ENCODE results near the gene TNNC1. TPM values are rescaled to one million over a fixed set of nuclear protein-coding genes. Genes with fewer than 3 reads are reported as not detected.

TNNC1 gene
- total RNA-seq, 2 experiments from 2014 or later: 5.3 to 6.6 TPM

DNA sequence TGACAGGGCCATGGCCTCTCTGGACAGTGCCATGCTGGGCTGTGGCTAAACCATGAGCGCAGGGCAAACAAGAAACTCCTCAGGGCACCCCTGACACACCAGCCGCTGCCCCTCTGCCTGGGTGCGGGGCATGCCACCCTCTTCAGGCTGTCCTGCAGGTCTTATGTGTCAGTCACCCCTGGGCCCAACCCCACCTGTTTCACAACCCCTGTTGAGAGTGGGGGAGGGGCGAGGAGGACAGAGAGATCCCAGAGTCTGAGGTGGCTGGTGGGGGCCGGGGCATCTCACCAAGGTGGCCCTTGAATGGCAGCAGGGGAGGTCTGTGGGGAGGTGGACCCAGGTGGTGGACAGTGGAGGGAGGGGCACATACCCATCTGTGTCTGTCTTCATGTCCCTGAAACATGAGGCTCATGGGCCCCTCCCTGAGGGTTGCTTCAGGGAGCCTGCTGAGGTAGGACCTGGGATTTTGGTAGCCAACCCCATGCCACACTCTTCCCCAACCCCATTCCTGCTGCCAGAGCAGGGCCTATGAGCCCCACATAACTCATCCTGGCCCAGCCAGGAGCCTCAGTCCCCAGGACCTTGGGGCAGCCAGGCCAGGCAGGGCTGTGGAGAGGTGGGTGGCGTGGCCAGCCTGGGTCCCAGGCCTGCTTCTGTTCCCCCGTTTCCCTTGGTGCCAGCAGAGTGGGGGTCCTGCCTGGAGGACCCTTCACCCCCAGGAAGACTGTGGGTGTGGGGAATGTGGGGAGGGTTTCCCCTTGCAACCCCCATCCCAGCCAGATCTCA lies 39.6 kb upstream of the TNNC1 start:
- Histone ChIP-seq H3K9me3 (ENCODE audit: control insufficient read depth in 1 of 2, insufficient read depth in 1 of 2, low read length in 2 of 2) (no peaks in the 10 kb centered on the region), H3K4me1 (ENCODE audit: insufficient read depth, low read length) (peaks cover 14% of the 10 kb centered on the region), H3K27ac (ENCODE audit: low read depth in 1 of 2, low read length in 2 of 2) (no peak overlapping the region), H3K4me3 (ENCODE audit: low read length) (no peak overlapping the region), H3K36me3 (ENCODE audit: insufficient read depth, low read length) (peaks cover 42% of the 10 kb centered on the region), H3K27me3 (ENCODE audit: control insufficient read depth in 1 of 2, insufficient read depth in 2 of 2, low read length in 2 of 2) (no peaks in the 10 kb centered on the region)
- H3K27ac Mint-ChIP-seq: no peak overlapping the region
- H3K36me3 Mint-ChIP-seq (ENCODE audit: low read depth): peaks cover 43% of the 10 kb centered on the region
- no peak overlapping the region for H3K4me3 Mint-ChIP-seq
- intact Hi-C loops (cut with DNase I, micrococcal nuclease): no loop called here
- H3K9me3 Mint-ChIP-seq: no peaks in the 10 kb centered on the region
- DNase-seq (no peak), ATAC-seq (ENCODE audit: poor library complexity) (no peak)
- TF ChIP-seq, protein P1, sequence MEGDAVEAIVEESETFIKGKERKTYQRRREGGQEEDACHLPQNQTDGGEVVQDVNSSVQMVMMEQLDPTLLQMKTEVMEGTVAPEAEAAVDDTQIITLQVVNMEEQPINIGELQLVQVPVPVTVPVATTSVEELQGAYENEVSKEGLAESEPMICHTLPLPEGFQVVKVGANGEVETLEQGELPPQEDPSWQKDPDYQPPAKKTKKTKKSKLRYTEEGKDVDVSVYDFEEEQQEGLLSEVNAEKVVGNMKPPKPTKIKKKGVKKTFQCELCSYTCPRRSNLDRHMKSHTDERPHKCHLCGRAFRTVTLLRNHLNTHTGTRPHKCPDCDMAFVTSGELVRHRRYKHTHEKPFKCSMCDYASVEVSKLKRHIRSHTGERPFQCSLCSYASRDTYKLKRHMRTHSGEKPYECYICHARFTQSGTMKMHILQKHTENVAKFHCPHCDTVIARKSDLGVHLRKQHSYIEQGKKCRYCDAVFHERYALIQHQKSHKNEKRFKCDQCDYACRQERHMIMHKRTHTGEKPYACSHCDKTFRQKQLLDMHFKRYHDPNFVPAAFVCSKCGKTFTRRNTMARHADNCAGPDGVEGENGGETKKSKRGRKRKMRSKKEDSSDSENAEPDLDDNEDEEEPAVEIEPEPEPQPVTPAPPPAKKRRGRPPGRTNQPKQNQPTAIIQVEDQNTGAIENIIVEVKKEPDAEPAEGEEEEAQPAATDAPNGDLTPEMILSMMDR (IDR thresholded peaks at IDR 0.05): no peak
- ChIA-PET CTCF (no interaction called here), POLR2A (no interaction called here)
- H3K4me1 Mint-ChIP-seq (ENCODE audit: low read depth): no peaks in the 10 kb centered on the region
- no peaks in the 10 kb centered on the region for H3K27me3 Mint-ChIP-seq

DNA sequence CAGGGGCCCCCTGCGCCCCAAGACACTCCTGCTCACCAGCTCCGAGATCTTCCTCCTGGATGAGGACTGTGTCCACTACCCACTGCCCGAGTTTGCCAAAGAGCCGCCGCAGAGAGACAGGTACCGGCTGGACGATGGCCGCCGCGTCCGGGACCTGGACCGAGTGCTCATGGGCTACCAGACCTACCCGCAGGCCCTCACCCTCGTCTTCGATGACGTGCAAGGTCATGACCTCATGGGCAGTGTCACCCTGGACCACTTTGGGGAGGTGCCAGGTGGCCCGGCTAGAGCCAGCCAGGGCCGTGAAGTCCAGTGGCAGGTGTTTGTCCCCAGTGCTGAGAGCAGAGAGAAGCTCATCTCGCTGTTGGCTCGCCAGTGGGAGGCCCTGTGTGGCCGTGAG lies 38.2 kb upstream of the TNNC1 start:
- intact Hi-C loops (cut with DNase I, micrococcal nuclease): no loop called here
- ChIA-PET POLR2A (no interaction called here), CTCF (no interaction called here)
- Mint-ChIP-seq H3K4me1 (ENCODE audit: low read depth) (no peaks in the 10 kb centered on the region), H3K4me3 (no peak overlapping the region), H3K27ac (no peak overlapping the region), H3K27me3 (no peaks in the 10 kb centered on the region), H3K9me3 (no peaks in the 10 kb centered on the region), H3K36me3 (ENCODE audit: low read depth) (peaks cover 54% of the 10 kb centered on the region)
- DNase-seq (no peak), ATAC-seq (ENCODE audit: poor library complexity) (no peak)
- H3K9me3 ChIP-seq (ENCODE audit: control insufficient read depth in 1 of 2, insufficient read depth in 1 of 2, low read length in 2 of 2): no peaks in the 10 kb centered on the region
- H3K27me3 ChIP-seq (ENCODE audit: control insufficient read depth in 1 of 2, insufficient read depth in 2 of 2, low read length in 2 of 2): no peaks in the 10 kb centered on the region
- TF ChIP-seq, protein P1 (IDR thresholded peaks at IDR 0.05): no peak
- H3K27ac ChIP-seq (ENCODE audit: low read depth in 1 of 2, low read length in 2 of 2): no peak overlapping the region
- peaks cover 55% of the 10 kb centered on the region for H3K36me3 ChIP-seq (ENCODE audit: insufficient read depth, low read length)
- no peak overlapping the region for H3K4me3 ChIP-seq (ENCODE audit: low read length)
- H3K4me1 ChIP-seq (ENCODE audit: insufficient read depth, low read length): peaks cover 9% of the 10 kb centered on the region

DNA sequence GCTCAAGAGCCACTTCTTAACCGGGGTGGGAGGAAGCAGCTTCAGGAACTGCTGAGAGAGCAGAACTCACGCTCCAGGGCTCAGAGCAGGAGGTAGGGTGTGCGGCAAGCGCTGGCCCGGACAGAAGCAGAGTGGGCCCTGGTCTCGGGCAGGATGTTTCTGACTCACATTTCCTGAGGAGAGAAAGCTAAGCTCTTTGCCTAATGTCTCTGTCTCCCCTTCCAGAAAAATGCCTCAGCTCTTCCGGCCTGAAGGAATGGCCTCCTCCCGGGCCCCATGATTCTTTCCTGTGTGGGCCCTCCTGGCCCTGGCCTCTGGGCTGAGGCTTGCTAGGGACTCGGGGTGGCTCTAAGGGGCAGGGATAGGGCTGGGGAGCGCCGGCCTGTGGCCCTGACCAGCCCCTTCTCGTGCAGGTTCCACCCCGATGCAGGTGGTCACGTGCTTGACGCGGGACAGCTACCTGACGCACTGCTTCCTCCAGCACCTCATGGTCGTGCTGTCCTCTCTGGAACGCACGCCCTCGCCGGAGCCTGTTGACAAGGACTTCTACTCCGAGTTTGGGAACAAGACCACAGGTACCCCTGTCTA lies 37.2 kb upstream of the TNNC1 start:
- Histone ChIP-seq H3K27ac (ENCODE audit: low read depth in 1 of 2, low read length in 2 of 2) (no peak overlapping the region), H3K9me3 (ENCODE audit: control insufficient read depth in 1 of 2, insufficient read depth in 1 of 2, low read length in 2 of 2) (no peaks in the 10 kb centered on the region), H3K36me3 (ENCODE audit: insufficient read depth, low read length) (peaks cover 61% of the 10 kb centered on the region), H3K27me3 (ENCODE audit: control insufficient read depth in 1 of 2, insufficient read depth in 2 of 2, low read length in 2 of 2) (no peaks in the 10 kb centered on the region), H3K4me1 (ENCODE audit: insufficient read depth, low read length) (peaks cover 9% of the 10 kb centered on the region), H3K4me3 (ENCODE audit: low read length) (no peak overlapping the region)
- TF ChIP-seq, protein P1 (IDR thresholded peaks at IDR 0.05): no peak
- intact Hi-C loops (cut with DNase I, micrococcal nuclease): no loop called here
- Mint-ChIP-seq H3K4me3 (no peak overlapping the region), H3K9me3 (no peaks in the 10 kb centered on the region), H3K4me1 (ENCODE audit: low read depth) (no peaks in the 10 kb centered on the region), H3K36me3 (ENCODE audit: low read depth) (peaks cover 63% of the 10 kb centered on the region), H3K27ac (no peak overlapping the region), H3K27me3 (no peaks in the 10 kb centered on the region)
- ChIA-PET POLR2A (no interaction called here), CTCF (no interaction called here)
- ATAC-seq (ENCODE audit: poor library complexity) (no peak), DNase-seq (peak in 2 of 14 experiments; percentile 35 to 40)

Data from CD4-positive, alpha-beta T cell (primary cell).